SK-N-SH (cell line): ENCODE results near the gene GHRL.

Experiments used
- CHD2 ChIP-seq: fragments of 150-350 bp; IDR thresholded peaks from 2 replicates; pipeline ENCODE4 v1.6.1; 2018; ENCODE audit warnings: low read length; ENCODE audit not compliant: partially characterized antibody
- EP300 ChIP-seq, 2 experiments: IDR thresholded peaks; 2 replicates each; pipeline versions ENCODE4 v1.4.0 to v1.6.1; 2012; ENCODE audit warnings: borderline replicate concordance in 1 of 2, low read depth in 1 of 2, low read length in 1 of 2
- FOXM1 ChIP-seq: IDR thresholded peaks from 2 replicates; pipeline ENCODE4 v1.4.0; 2012; ENCODE audit warnings: low read depth, mild to moderate bottlenecking
- GABPA ChIP-seq: IDR thresholded peaks from 2 replicates; pipeline ENCODE4 v1.4.0; 2012; ENCODE audit warnings: low read depth, mild to moderate bottlenecking
- NFIC ChIP-seq: IDR thresholded peaks from 2 replicates; pipeline ENCODE4 v1.4.0; 2012; ENCODE audit warnings: borderline replicate concordance
- POLR2AphosphoS5 ChIP-seq: IDR thresholded peaks from 2 replicates; pipeline ENCODE4 v1.6.1; 2012; ENCODE audit warnings: low read depth, low read length
- RFX5 ChIP-seq: IDR thresholded peaks from 2 replicates; pipeline ENCODE4 v1.6.1; 2012; ENCODE audit warnings: mild to moderate bottlenecking, improper control_type of control experiment, low read length
- SIN3A ChIP-seq: IDR thresholded peaks from 2 replicates; pipeline ENCODE4 v1.6.1; 2012; ENCODE audit warnings: low read depth, mild to moderate bottlenecking, low read length, moderate library complexity, borderline replicate concordance
- SMC3 ChIP-seq: IDR thresholded peaks from 2 replicates; pipeline ENCODE4 v1.6.1; 2012; ENCODE audit warnings: low read depth, low read length, improper control_type of control experiment
- YY1 ChIP-seq: IDR thresholded peaks from 2 replicates; pipeline ENCODE4 v1.4.0; 2012; ENCODE audit warnings: low read depth, mild to moderate bottlenecking
- TF ChIP-seq, protein P1 (sequence below): fragments of 200-600 bp; sonication (generic); IDR thresholded peaks from 2 replicates; pipeline ENCODE4 v1.6.1; 2017; ENCODE audit warnings: antibody characterized with exemption, mild to moderate bottlenecking, moderate library complexity
- TF ChIP-seq, protein P2 (sequence below): IDR thresholded peaks from 2 replicates; pipeline ENCODE4 v1.4.0; 2012; ENCODE audit warnings: low read depth, borderline replicate concordance
- TF ChIP-seq, protein P3 (sequence below): IDR thresholded peaks from 2 replicates; pipeline ENCODE4 v1.6.1; 2012; ENCODE audit warnings: mild to moderate bottlenecking, low read depth, low read length, moderate library complexity
- TF ChIP-seq, protein P4 (sequence below): fragments of 150-350 bp; IDR thresholded peaks from 2 replicates; pipeline ENCODE4 v1.6.1; 2017; ENCODE audit warnings: antibody characterized with exemption, low read length, low read depth, borderline replicate concordance

DNA sequence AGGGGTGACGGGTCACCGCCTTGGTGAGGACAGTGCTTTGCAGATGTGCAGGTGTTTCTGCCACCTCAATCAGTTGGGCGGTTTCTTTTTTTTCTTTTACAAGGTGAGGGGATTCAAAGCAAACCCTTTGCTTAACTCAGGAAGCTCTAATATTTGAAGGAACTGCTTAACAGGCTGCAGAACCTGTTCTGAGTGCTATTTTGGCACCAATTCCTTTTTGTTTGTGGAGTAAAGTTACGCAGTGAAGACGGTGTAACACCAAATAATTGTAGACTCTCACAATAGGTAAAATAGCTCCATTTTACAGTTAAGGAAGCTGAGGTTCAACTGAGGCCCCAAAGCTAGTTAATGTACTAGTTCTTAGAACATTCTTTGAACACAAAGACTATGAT, 6.6 kb downstream of the GHRL start:
- no peak for TF ChIP-seq CHD2
- TF ChIP-seq, protein P1, sequence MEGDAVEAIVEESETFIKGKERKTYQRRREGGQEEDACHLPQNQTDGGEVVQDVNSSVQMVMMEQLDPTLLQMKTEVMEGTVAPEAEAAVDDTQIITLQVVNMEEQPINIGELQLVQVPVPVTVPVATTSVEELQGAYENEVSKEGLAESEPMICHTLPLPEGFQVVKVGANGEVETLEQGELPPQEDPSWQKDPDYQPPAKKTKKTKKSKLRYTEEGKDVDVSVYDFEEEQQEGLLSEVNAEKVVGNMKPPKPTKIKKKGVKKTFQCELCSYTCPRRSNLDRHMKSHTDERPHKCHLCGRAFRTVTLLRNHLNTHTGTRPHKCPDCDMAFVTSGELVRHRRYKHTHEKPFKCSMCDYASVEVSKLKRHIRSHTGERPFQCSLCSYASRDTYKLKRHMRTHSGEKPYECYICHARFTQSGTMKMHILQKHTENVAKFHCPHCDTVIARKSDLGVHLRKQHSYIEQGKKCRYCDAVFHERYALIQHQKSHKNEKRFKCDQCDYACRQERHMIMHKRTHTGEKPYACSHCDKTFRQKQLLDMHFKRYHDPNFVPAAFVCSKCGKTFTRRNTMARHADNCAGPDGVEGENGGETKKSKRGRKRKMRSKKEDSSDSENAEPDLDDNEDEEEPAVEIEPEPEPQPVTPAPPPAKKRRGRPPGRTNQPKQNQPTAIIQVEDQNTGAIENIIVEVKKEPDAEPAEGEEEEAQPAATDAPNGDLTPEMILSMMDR, result no peak
- TF ChIP-seq POLR2AphosphoS5, result no peak
- no peak for TF ChIP-seq SMC3
- TF ChIP-seq, protein P2, sequence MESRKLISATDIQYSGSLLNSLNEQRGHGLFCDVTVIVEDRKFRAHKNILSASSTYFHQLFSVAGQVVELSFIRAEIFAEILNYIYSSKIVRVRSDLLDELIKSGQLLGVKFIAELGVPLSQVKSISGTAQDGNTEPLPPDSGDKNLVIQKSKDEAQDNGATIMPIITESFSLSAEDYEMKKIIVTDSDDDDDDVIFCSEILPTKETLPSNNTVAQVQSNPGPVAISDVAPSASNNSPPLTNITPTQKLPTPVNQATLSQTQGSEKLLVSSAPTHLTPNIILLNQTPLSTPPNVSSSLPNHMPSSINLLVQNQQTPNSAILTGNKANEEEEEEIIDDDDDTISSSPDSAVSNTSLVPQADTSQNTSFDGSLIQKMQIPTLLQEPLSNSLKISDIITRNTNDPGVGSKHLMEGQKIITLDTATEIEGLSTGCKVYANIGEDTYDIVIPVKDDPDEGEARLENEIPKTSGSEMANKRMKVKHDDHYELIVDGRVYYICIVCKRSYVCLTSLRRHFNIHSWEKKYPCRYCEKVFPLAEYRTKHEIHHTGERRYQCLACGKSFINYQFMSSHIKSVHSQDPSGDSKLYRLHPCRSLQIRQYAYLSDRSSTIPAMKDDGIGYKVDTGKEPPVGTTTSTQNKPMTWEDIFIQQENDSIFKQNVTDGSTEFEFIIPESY, result no peak
- no peak for TF ChIP-seq SIN3A
- no peak for TF ChIP-seq GABPA
- TF ChIP-seq NFIC, result no peak
- no peak for TF ChIP-seq FOXM1
- TF ChIP-seq RFX5, result no peak
- TF ChIP-seq, protein P3, sequence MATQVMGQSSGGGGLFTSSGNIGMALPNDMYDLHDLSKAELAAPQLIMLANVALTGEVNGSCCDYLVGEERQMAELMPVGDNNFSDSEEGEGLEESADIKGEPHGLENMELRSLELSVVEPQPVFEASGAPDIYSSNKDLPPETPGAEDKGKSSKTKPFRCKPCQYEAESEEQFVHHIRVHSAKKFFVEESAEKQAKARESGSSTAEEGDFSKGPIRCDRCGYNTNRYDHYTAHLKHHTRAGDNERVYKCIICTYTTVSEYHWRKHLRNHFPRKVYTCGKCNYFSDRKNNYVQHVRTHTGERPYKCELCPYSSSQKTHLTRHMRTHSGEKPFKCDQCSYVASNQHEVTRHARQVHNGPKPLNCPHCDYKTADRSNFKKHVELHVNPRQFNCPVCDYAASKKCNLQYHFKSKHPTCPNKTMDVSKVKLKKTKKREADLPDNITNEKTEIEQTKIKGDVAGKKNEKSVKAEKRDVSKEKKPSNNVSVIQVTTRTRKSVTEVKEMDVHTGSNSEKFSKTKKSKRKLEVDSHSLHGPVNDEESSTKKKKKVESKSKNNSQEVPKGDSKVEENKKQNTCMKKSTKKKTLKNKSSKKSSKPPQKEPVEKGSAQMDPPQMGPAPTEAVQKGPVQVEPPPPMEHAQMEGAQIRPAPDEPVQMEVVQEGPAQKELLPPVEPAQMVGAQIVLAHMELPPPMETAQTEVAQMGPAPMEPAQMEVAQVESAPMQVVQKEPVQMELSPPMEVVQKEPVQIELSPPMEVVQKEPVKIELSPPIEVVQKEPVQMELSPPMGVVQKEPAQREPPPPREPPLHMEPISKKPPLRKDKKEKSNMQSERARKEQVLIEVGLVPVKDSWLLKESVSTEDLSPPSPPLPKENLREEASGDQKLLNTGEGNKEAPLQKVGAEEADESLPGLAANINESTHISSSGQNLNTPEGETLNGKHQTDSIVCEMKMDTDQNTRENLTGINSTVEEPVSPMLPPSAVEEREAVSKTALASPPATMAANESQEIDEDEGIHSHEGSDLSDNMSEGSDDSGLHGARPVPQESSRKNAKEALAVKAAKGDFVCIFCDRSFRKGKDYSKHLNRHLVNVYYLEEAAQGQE, result no peak
- no peak for TF ChIP-seq EP300 (IDR thresholded peaks at IDR 0.05; ENCODE audit: borderline replicate concordance in 1 of 2, low read depth in 1 of 2, low read length in 1 of 2)
- no peak for TF ChIP-seq YY1
- TF ChIP-seq, protein P4, sequence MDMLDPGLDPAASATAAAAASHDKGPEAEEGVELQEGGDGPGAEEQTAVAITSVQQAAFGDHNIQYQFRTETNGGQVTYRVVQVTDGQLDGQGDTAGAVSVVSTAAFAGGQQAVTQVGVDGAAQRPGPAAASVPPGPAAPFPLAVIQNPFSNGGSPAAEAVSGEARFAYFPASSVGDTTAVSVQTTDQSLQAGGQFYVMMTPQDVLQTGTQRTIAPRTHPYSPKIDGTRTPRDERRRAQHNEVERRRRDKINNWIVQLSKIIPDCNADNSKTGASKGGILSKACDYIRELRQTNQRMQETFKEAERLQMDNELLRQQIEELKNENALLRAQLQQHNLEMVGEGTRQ, result no peak
